Thyroid gland (tissue), 4 donors: Measurements from ENCODE around the gene WNT9A. TPM values are rescaled to one million over a fixed set of nuclear protein-coding genes. Genes with fewer than 3 reads are reported as not detected.

Experiments
- DNase-seq, 2 donors: peaks; one replicate each; pipeline ENCODE4 v3.0.0-alpha.2; 2019
- H3K27ac ChIP-seq, 3 donors: fragments of 200-600 bp; sonication (generic); 1 replicate in 2 of 3; 2 replicates in 1 of 3; pipeline ENCODE4 v1.5.1; 2016 to 2019; ENCODE audit warnings: mild to moderate bottlenecking in 1 of 3, moderate library complexity in 1 of 3
- H3K27me3 ChIP-seq: fragments of 200-600 bp; sonication (generic); one replicate; pipeline ENCODE4 v1.5.1; 2019
- H3K36me3 ChIP-seq, 2 donors: fragments of 200-600 bp; sonication (generic); one replicate each; pipeline ENCODE4 v1.5.1; 2016 to 2019
- H3K4me1 ChIP-seq, 2 donors: fragments of 200-600 bp; sonication (generic); one replicate each; pipeline ENCODE4 v1.5.1; 2017 to 2019
- H3K4me3 ChIP-seq, 3 donors: fragments of 200-600 bp; sonication (generic); replicated peaks in 1 of 3; 1 replicate in 2 of 3; 2 replicates in 1 of 3; pipeline ENCODE4 v1.5.1; 2016; ENCODE audit warnings: mild to moderate bottlenecking in 1 of 3
- H3K9me3 ChIP-seq: fragments of 200-600 bp; sonication (generic); one replicate; pipeline ENCODE4 v1.5.1; 2017
- CTCF ChIP-seq, 6 experiments: fragments of 200-600 bp in 3 of 6; fragments of 450-650 bp in 3 of 6; sonication (generic) in 3 of 6; IDR thresholded peaks; one replicate each; pipeline ENCODE4 v1.5.1; 2016 to 2019; ENCODE audit warnings: antibody characterized with exemption in 6 of 6, mild to moderate bottlenecking in 2 of 6, inconsistent platforms in 1 of 6, moderate library complexity in 1 of 6
- POLR2A ChIP-seq, 2 donors: fragments of 450-650 bp; IDR thresholded peaks; one replicate each; pipeline ENCODE4 v1.6.1; 2017; ENCODE audit warnings: antibody characterized with exemption in 2 of 2, mild to moderate bottlenecking in 2 of 2, moderate library complexity in 1 of 2
- WGBS, 2 donors: methylation state at CpG; one replicate each; pipeline ENCODE4 v1.1.5; 2017; 5-methylcytosine and 5-hydroxymethylcytosine counted together
- intact Hi-C: fragments of 100-400 bp; cut with DNase I; formaldehyde crosslinking; loops from one replicate; pipeline ENCODE4 v1.15.1; 2023
- microRNA-seq: library from miRNA; unstranded; fragments of <30 nt; microRNA quantifications from one replicate; pipeline ENCODE4, GENCODE V29; 2016
- small RNA-seq: library from RNA; depleted of rRNA; stranded (forward); fragments of <200 nt; gene quantifications from one replicate; pipeline ENCODE3, GENCODE V24; 2016
- total RNA-seq, 4 donors: library from RNA; depleted of rRNA; stranded (reverse); fragments of >200 nt; gene quantifications; one replicate each; pipeline ENCODE4 v1.2.3, GENCODE V29; 2016

Gene WNT9A
- total RNA-seq, 4 donors from 2014 or later = 2.5 to 4.3 (median 3.4) TPM

- 77 to 79% methylated on average over 3 of the region's 3 CpGs for WGBS, 2 donors
- H3K27me3 ChIP-seq = no peaks in the 10 kb centered on the region
- no peaks in the 10 kb centered on the region for H3K4me1 ChIP-seq
- no peak overlapping the region for H3K27ac ChIP-seq
- H3K36me3 ChIP-seq = no peaks in the 10 kb centered on the region
- no peak for DNase-seq
- TF ChIP-seq CTCF (IDR thresholded peaks at IDR 0.05) = no peak
- no peak for TF ChIP-seq POLR2A (IDR thresholded peaks at IDR 0.05)
- intact Hi-C loops = no loop called here
- H3K4me3 ChIP-seq = no peak overlapping the region
- no peaks in the 10 kb centered on the region for H3K9me3 ChIP-seq
These were observed 77.4 kb downstream of the WNT9A start for GRCh38 chr1:227870366-227870765.

GRCh38 chr1:227869851-227870305, 77.9 kb downstream of the WNT9A start:
- intact Hi-C loops = no loop called here
- TF ChIP-seq POLR2A (IDR thresholded peaks at IDR 0.05) = no peak
- TF ChIP-seq CTCF (IDR thresholded peaks at IDR 0.05) = no peak
- no peaks in the 10 kb centered on the region for H3K4me1 ChIP-seq
- no peaks in the 10 kb centered on the region for H3K9me3 ChIP-seq
- no peak overlapping the region for H3K27ac ChIP-seq
- no peak for DNase-seq
- WGBS, 2 donors = 67 to 69% methylated on average over 5 of the region's 5 CpGs
- H3K27me3 ChIP-seq = no peaks in the 10 kb centered on the region
- no peak overlapping the region for H3K4me3 ChIP-seq
- H3K36me3 ChIP-seq = no peaks in the 10 kb centered on the region

- no peak for DNase-seq
- H3K4me3 ChIP-seq = no peak overlapping the region
- no peak for TF ChIP-seq POLR2A (IDR thresholded peaks at IDR 0.05)
- TF ChIP-seq CTCF (IDR thresholded peaks at IDR 0.05) = no peak
- WGBS, 2 donors = 65 to 80% methylated on average over 5 of the region's 5 CpGs
- no peak overlapping the region for H3K27ac ChIP-seq
- intact Hi-C loops = no loop called here
- no peaks in the 10 kb centered on the region for H3K36me3 ChIP-seq
- H3K4me1 ChIP-seq = no peaks in the 10 kb centered on the region
- H3K9me3 ChIP-seq = no peaks in the 10 kb centered on the region
- no peaks in the 10 kb centered on the region for H3K27me3 ChIP-seq
These were observed 78.4 kb downstream of the WNT9A start for GRCh38 chr1:227869279-227869842.

Small RNAs within 50 kb of the gene (microRNA-seq; reads per million reads assigned to microRNA genes)
- not detected for gene MIR5008

Small RNAs within 50 kb of the gene (small RNA-seq; reads per million reads assigned to genes)
- gene MIR5008 (not detected), gene SEPT14P17 (not detected)

Other genes starting within 250 kb of the WNT9A start
- 10 to 100 TPM; 20.6 to 31.7 (median 28.8) TPM for gene JMJD4, start 212.6 kb downstream of the WNT9A start, total RNA-seq
- 10 to 100 TPM; 50.4 to 72.6 (median 65.0) TPM for gene SNAP47, start 212.5 kb downstream of the WNT9A start, total RNA-seq
- gene PRSS38, start 132.3 kb downstream of the WNT9A start, total RNA-seq = not detected
- gene WNT3A, start 59.1 kb upstream of the WNT9A start, total RNA-seq = not detected
- 100 to 1,000 TPM; 378 to 457 (median 410) TPM for gene ARF1, start 134.8 kb upstream of the WNT9A start, total RNA-seq
- 10 to 100 TPM in 3 of 4 donors, 1 to 10 TPM in 1; 8.3 to 26.5 (median 13.6) TPM for gene C1orf35, start 155.4 kb upstream of the WNT9A start, total RNA-seq
- 100 to 1,000 TPM in 1 of 4 donors, 10 to 100 TPM in 3; 23.5 to 125 (median 87.5) TPM for gene MRPL55, start 161.4 kb upstream of the WNT9A start, total RNA-seq
- gene GUK1, start 192.3 kb upstream of the WNT9A start, total RNA-seq = 100 to 1,000 TPM; 157 to 385 (median 283) TPM
- gene GJC2, start 202.0 kb upstream of the WNT9A start, total RNA-seq = 10 to 100 TPM in 1 of 4 donors, 1 to 10 TPM in 3; 2.1 to 14.0 (median 3.8) TPM
- 10 to 100 TPM in 2 of 4 donors, 1 to 10 TPM in 2; 4.0 to 15.0 (median 11.7) TPM for gene IBA57, start 217.9 kb upstream of the WNT9A start, total RNA-seq